Head of caudate nucleus (tissue), 42 donors: Measurements from ENCODE around the gene UHMK1.

Experiments
- DNase-seq, 42 donors: peaks; one replicate each; pipeline versions ENCODE4 v3.0.0 to v3.0.0-alpha.2; 2020 to 2021; ENCODE audit warnings: mixed read lengths in 7 of 42
- intact Hi-C: fragments of 100-400 bp; cut with DNase I; formaldehyde crosslinking; loops from one replicate; pipeline ENCODE4 v1.15.0; 2022

The UHMK1 gene

DNA sequence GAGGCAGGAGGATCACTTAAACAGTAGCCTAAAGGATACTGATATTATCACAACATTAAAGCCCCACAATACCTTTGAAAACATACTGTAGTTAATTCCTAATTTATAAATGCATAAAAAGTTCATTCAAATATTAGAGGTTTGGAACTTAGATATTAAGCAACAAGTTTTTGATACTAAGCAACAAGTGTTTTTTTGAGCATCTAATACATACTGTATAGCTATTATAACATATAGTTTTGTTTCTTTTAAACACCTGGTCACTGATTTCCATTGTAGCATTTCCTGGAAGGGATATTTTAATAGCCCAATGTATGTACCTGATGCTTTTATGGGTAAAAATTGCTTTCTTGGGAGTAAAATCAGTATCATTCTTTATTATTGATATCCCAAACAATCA, 4.5 kb downstream of the UHMK1 start:
- intact Hi-C loops, result no loop called here
- DNase-seq, result no peak

- intact Hi-C loops, result no loop called here
- DNase-seq, result no peak
Measured at GRCh38 chr1:162502928-162503327, 5.3 kb downstream of the UHMK1 start.

- intact Hi-C loops, result no loop called here
- DNase-seq, result no peak
Measured at GRCh38 chr1:162527314-162527713, 29.7 kb downstream of the UHMK1 start.

DNA sequence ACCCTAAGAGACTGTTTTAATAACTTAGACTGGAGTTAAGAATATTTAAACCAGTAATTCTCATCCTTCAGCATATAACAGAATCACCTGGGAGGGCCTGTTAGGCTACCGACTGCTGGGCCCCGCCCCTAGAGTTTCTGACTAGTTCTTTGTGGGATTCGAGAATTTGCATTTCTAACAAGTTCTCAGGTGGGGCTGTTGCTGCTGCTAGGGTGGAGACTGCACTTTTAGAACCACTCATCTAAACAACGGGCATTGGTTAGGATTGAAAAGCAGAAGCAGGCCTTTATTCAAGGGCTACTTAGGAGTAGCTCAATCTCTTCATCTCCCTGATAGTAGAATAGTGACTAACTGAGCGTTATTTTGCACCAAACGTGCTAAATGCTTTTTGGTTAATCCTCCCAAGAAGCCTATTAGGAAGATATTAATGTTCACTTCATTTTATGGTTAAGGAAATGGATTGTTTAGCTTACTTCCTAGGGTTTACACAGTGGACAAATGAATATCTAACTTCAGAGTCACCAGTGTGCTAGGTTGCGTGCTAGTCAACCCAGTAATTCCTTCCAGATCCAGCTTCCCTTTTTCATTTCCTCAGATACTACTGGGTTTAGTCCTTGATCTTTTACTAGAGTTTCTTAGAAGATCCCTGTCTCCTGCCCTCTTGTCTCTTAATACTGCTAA, 32.8 kb downstream of the UHMK1 start:
- intact Hi-C loops, result no loop called here
- DNase-seq, result no peak

DNA sequence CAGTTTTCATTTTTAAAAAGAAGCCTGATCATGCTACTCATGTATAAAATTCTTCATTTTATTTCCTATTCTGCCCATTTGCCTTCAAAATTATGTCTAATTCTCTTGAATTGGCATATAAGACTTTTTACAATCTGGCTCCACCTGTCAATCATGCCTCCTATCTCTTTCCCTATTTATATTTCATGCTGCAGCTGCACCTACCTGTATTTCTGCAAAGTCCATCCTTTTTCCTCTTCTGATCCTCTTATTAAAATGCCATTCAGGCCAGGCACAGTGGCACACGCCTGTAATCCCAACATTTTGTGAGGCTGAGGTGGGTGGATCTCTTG, 33.3 kb downstream of the UHMK1 start:
- intact Hi-C loops, result no loop called here
- DNase-seq, result no peak

DNA sequence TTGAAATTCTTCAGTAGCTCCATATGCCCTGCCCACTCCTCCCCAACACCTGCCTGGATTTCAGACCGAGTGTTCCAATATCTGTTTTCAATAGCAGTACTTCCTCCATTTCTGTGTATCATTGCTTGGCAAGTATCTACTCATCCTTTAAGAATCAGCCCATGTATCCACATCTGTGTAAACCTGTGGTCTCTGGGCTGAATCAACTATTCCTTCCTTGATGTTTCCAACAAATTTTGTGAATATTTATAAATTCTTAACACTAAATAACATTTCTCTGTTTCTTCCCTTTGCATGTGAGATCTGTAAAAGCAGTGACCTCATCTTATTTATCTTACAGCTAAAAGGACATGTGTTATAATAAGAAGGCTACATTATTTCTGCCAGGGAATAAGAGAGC, 37.9 kb downstream of the UHMK1 start:
- intact Hi-C loops, result no loop called here
- no peak for DNase-seq

DNA sequence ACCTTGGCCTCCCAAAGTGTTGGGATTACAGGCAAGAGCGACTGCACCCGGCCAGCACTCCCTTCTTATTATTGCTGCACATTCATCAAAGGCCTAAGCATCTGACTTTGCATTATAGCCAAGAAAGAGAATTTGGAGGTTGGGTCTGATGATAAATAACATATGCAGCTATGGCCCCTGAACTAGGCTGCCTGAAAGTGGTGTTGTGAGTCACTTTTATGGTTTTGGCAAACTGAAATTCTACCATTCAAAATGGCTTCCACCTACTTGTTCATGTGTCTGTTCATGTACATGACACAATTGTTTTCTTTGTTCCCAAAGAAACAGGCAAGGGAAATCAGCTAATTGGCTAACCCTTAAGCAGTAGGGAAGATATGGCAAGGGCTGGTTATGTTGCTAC, 38.9 kb downstream of the UHMK1 start:
- no peak for DNase-seq
- intact Hi-C loops, result no loop called here

GRCh38 chr1:162537216-162537615, 39.6 kb downstream of the UHMK1 start:
- no peak for DNase-seq
- intact Hi-C loops, result no loop called here

DNA sequence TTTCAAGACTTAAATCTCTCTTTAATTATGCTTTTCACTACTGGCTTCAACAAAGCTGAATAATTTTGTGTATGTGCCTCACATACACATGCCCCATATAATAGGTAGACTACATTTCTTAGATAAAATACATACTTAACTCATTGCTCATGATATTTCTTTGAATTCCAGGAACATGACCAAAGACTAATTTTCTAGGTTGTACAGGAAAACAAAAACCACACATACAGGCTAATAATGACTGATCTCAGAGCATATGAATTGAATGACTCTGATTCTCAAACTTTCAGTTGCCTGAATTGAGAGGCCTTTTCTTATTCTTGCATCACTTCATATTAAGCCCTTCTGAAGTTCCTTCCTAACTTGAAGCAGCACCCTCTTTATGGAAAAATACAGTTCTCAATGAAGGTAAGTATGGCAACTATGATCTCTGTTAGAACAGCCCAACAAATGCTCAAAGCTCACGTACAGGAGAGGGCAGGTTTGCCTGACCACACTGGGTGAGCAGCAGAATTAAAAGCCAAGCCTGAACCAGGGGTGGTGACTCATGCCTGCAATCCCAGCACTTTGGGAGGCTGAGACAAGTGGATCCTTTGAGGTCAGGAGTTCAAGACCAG, 41.3 kb downstream of the UHMK1 start:
- intact Hi-C loops, result no loop called here
- DNase-seq, result no peak

GRCh38 chr1:162541619-162542141, 44.1 kb downstream of the UHMK1 start:
- intact Hi-C loops, result no loop called here

GRCh38 chr1:162543228-162543627, 45.6 kb downstream of the UHMK1 start:
- intact Hi-C loops, result no loop called here
- DNase-seq, result no peak

More at GRCh38 chr1:162541619-162542141, 44.1 kb downstream of the UHMK1 start:
- DNase-seq, result peak in 3 of 42 donors; percentile 10 to 51 (median 25)

DNA sequence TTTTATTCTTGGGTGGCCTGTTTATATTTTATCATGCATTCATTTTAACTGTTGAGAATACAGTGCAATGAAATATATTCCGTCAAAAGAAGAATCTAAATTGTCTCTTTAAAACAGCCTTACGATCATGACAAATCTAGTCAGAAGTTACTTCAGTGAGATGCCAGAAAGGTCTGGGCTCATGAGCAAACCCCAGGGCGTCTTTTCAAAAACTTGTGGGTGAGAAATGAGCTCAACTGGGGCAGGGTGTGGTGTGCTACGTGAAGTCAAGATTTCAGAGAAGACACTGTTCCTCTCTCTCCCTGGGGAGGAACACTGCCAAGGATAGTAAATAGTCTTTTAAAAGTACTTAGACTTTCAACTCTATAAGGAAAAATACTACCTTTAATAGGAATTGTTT, 50.6 kb downstream of the UHMK1 start:
- DNase-seq, result peak in 36 of 42 donors; percentile 10 to 85 (median 46)
- intact Hi-C loops, result no loop called here

- intact Hi-C loops, result no loop called here
Measured at GRCh38 chr1:162549001-162549400, 51.4 kb downstream of the UHMK1 start.

DNA sequence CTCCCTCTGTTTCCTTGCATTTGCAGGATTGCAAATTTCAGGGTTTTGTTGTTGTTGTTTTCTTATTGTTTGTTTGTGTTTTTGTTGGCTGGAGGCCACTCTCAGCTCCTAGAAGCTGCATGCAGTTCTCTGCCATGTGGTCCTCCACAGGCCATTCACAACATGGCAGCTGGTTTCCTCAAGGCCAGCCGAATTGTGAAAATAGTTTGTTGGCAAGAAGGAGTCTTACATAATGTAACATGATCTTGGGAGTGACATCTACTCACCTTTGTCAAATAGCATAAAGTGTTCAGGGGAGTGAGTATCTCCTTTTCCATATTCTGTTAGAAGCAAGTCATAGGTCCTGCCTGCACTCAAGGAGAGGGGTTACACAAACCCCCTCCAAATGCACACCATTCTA, 53.3 kb downstream of the UHMK1 start:
- DNase-seq, result no peak
- intact Hi-C loops, result no loop called here

More at GRCh38 chr1:162549001-162549400, 51.4 kb downstream of the UHMK1 start:
- DNase-seq, result no peak

- intact Hi-C loops, result no loop called here
- DNase-seq, result no peak
Measured at GRCh38 chr1:162551969-162552683, 54.5 kb downstream of the UHMK1 start.

DNA sequence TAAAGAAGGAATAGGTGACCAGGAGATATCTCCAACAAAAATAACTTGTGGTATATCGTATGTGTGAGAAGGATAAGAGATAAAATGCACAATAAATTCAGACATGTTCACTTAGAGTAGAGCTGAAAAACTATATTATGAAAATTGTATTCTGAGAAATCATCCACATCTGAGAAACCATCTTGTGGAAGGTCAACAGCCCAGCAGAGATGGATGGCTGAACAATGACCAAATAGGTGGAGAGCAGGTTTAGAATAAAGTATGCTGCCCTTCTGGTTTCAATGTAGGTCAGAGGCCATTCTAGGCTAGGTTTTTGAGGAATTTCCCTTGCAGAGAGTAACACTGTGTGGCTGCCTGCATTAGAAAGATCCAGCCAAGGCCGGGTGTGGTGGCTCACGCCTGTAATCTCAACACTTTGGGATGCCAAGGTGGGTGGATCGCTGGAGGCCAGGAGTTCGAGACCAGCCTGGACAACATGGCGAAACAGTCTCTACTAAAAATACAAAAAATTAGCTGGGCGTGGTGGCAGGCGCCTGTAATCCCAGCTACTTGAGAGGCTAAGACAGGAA, 55.1 kb downstream of the UHMK1 start:
- no peak for DNase-seq
- intact Hi-C loops, result no loop called here

GRCh38 chr1:162554258-162554657, 56.6 kb downstream of the UHMK1 start:
- no peak for DNase-seq
- intact Hi-C loops, result no loop called here

DNA sequence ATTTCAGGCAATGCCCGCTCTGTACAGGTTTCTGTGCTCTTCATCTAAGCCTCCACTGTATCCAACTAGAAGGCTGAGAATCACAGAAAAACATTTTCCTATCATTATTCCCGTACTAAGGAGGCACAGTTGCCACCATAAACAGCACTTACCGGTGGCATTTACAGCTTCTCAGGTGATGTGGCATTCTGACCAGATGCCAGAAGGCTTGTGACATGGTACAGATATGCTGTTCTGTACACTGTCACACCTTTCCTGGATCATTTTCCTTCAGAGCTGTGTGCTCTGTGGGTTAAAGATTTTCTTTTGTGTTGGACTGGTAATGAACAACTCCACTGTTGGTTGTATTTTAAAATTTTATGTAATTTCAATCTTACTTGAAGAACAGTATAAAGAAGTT, 59.9 kb downstream of the UHMK1 start:
- intact Hi-C loops, result no loop called here
- DNase-seq, result no peak

- peak in 1 of 42 donors; percentile 11 for DNase-seq
- intact Hi-C loops, result loop anchor here (5.0 kb wide), 1 partner anchor 63 kb away; the partner anchor contains the start of gene UHMK1
Measured at GRCh38 chr1:162560303-162561036, 62.9 kb downstream of the UHMK1 start.
